ENCODE results near the gene WASHC2C.
"Not testable (repeated sequence)": the region's sequence is repeated elsewhere in the genome, so short reads cannot be mapped to it uniquely, and the experiment has no call there.

Gene WASHC2C

GRCh38 chr10:45763037-45763436, 36.0 kb downstream of the WASHC2C start:
- DNase-seq: not testable (repeated sequence)

- DNase-seq: not testable (repeated sequence)
Measured at GRCh38 chr10:45768334-45768733, 41.3 kb downstream of the WASHC2C start.

GRCh38 chr10:45771757-45772461, 44.8 kb downstream of the WASHC2C start:
- DNase-seq: not testable (repeated sequence)

- not testable (repeated sequence) for DNase-seq
Measured at GRCh38 chr10:45786217-45786616, 59.2 kb downstream of the WASHC2C start.

- not testable (repeated sequence) for DNase-seq
Measured at GRCh38 chr10:45787212-45787741, 60.2 kb downstream of the WASHC2C start.

GRCh38 chr10:45789991-45790390, 62.9 kb downstream of the WASHC2C start:
- DNase-seq: not testable (repeated sequence)

GRCh38 chr10:45790694-45791426, 63.8 kb downstream of the WASHC2C start:
- not testable (repeated sequence) for DNase-seq

- not testable (repeated sequence) for DNase-seq
Measured at GRCh38 chr10:45794761-45795160, 67.7 kb downstream of the WASHC2C start.

GRCh38 chr10:45803060-45804010, 76.3 kb downstream of the WASHC2C start:
- DNase-seq: not testable (repeated sequence)

GRCh38 chr10:45804996-45805395, 77.9 kb downstream of the WASHC2C start:
- not testable (repeated sequence) for DNase-seq

GRCh38 chr10:45809837-45810236, 82.8 kb downstream of the WASHC2C start:
- no peak for DNase-seq

GRCh38 chr10:45811075-45811474, 84.0 kb downstream of the WASHC2C start:
- no peak for DNase-seq

GRCh38 chr10:45812959-45813358, 85.9 kb downstream of the WASHC2C start:
- DNase-seq: not testable (repeated sequence)

GRCh38 chr10:45814146-45814545, 87.1 kb downstream of the WASHC2C start:
- not testable (repeated sequence) for DNase-seq

GRCh38 chr10:45817130-45817859, 90.2 kb downstream of the WASHC2C start:
- no peak for DNase-seq

- no peak for DNase-seq
Measured at GRCh38 chr10:45817912-45818311, 90.8 kb downstream of the WASHC2C start.

- DNase-seq: no peak
Measured at GRCh38 chr10:45819552-45819951, 92.5 kb downstream of the WASHC2C start.

- not testable (repeated sequence) for DNase-seq
Measured at GRCh38 chr10:45820107-45820830, 93.2 kb downstream of the WASHC2C start.

- DNase-seq: not testable (repeated sequence)
Measured at GRCh38 chr10:45822918-45823317, 95.9 kb downstream of the WASHC2C start.

Data from NCI-H1105 (cell line).